Thoracic aorta (tissue), 2 donors: ENCODE data around the gene RAB20. TPM values are rescaled to one million over a fixed set of nuclear protein-coding genes. Genes with fewer than 3 reads are reported as not detected.

Experiments
- ATAC-seq: fragments of 150-250 bp; one replicate; pipeline ENCODE4 v1.8.0; 2017; ENCODE audit warnings: low read depth; ENCODE audit not compliant: insufficient number of reproducible peaks, low FRiP score
- DNase-seq: peaks from one replicate; pipeline ENCODE4 v3.0.0-alpha.2; 2020; ENCODE audit warnings: low spot score
- H3K27ac ChIP-seq, 2 donors: fragments of 200-600 bp; sonication (generic); 1 replicate in 1 of 2; 2 replicates in 1 of 2; pipeline ENCODE4 v1.5.1; 2016; ENCODE audit warnings: mild to moderate bottlenecking in 2 of 2, moderate library complexity in 2 of 2
- H3K27me3 ChIP-seq: fragments of 200-600 bp; sonication (generic); replicated peaks from 2 replicates; pipeline ENCODE4 v1.6.0; 2016; ENCODE audit warnings: mild to moderate bottlenecking; ENCODE audit not compliant: insufficient read depth
- H3K36me3 ChIP-seq: fragments of 200-600 bp; sonication (generic); one replicate; pipeline ENCODE4 v1.5.1; 2016
- H3K4me1 ChIP-seq, 2 donors: fragments of 200-600 bp; sonication (generic); 1 replicate in 1 of 2; 2 replicates in 1 of 2; pipeline versions ENCODE4 v1.5.1 to v1.6.0; 2016; ENCODE audit warnings: low read depth in 2 of 2, mild to moderate bottlenecking in 1 of 2; ENCODE audit not compliant: control insufficient read depth in 1 of 2
- H3K4me3 ChIP-seq: fragments of 200-600 bp; sonication (generic); 2 replicates; pipeline ENCODE4 v1.5.1; 2016; ENCODE audit warnings: mild to moderate bottlenecking
- H3K9me3 ChIP-seq: fragments of 200-600 bp; sonication (generic); 2 replicates; pipeline ENCODE4 v1.5.1; 2016
- total RNA-seq, 2 donors: library from RNA; depleted of rRNA; stranded (reverse); fragments of >200 nt; gene quantifications; one replicate each; pipeline versions ENCODE4 v1.1.0 to v1.2.3, GENCODE V29; 2016
- TF ChIP-seq, protein P1 (sequence below): fragments of 200-600 bp; sonication (generic); IDR thresholded peaks from one replicate; pipeline ENCODE4 v1.5.1; 2019; ENCODE audit warnings: antibody characterized with exemption

Gene RAB20
- total RNA-seq, 2 donors from 2014 or later = 22.6 to 34.5 TPM

DNA sequence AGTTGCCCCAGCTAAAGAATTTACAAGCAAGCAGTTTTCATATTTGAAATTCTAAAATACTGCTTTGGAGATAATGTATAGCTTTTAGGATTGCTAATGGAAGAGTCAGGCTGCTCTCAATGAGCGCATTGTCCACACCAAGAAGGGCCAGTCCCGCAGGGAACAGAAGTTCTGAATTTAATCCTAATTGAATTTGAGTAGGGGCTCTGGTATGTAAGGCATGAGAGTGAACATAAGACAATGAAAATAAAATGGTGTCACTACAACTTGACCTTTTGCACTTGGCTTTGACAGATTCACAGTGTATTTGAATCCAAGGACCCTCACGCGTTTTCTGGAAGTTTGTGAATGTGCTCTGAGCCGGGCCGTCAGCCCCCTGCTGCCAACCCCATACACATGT lies 32.6 kb downstream of the RAB20 start:
- Histone ChIP-seq H3K4me3 (no peak overlapping the region), H3K36me3 (no peaks in the 10 kb centered on the region), H3K27me3 (no peaks in the 10 kb centered on the region), H3K4me1 (peaks cover 34 to 60% of the 10 kb centered on the region in 2 donors), H3K27ac (peak overlapping the region; percentile 81 to 89), H3K9me3 (no peaks in the 10 kb centered on the region)
- ATAC-seq = no peak
- TF ChIP-seq, protein P1, sequence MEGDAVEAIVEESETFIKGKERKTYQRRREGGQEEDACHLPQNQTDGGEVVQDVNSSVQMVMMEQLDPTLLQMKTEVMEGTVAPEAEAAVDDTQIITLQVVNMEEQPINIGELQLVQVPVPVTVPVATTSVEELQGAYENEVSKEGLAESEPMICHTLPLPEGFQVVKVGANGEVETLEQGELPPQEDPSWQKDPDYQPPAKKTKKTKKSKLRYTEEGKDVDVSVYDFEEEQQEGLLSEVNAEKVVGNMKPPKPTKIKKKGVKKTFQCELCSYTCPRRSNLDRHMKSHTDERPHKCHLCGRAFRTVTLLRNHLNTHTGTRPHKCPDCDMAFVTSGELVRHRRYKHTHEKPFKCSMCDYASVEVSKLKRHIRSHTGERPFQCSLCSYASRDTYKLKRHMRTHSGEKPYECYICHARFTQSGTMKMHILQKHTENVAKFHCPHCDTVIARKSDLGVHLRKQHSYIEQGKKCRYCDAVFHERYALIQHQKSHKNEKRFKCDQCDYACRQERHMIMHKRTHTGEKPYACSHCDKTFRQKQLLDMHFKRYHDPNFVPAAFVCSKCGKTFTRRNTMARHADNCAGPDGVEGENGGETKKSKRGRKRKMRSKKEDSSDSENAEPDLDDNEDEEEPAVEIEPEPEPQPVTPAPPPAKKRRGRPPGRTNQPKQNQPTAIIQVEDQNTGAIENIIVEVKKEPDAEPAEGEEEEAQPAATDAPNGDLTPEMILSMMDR = no peak
- no peak for DNase-seq

- ATAC-seq = peak; percentile 33
- H3K27me3 ChIP-seq = no peaks in the 10 kb centered on the region
- peak overlapping the region; percentile 81 to 89 for H3K27ac ChIP-seq
- H3K36me3 ChIP-seq = no peaks in the 10 kb centered on the region
- H3K9me3 ChIP-seq = no peaks in the 10 kb centered on the region
- peaks cover 40 to 65% of the 10 kb centered on the region in 2 donors for H3K4me1 ChIP-seq
- no peak for DNase-seq
- TF ChIP-seq, protein P1 = no peak
- H3K4me3 ChIP-seq = peak overlapping the region; percentile 12
Observed at GRCh38 chr13:110528371-110528770, 33.2 kb downstream of the RAB20 start.

- Histone ChIP-seq H3K27me3 (no peaks in the 10 kb centered on the region), H3K36me3 (no peaks in the 10 kb centered on the region), H3K4me1 (peaks cover 63 to 93% of the 10 kb centered on the region in 2 donors), H3K9me3 (no peaks in the 10 kb centered on the region), H3K4me3 (no peak overlapping the region), H3K27ac (peak overlapping the region; percentile 3 to 89)
- no peak for ATAC-seq
- TF ChIP-seq, protein P1 = no peak
- DNase-seq = no peak
Observed at GRCh38 chr13:110525328-110526319, 35.9 kb downstream of the RAB20 start.

DNA sequence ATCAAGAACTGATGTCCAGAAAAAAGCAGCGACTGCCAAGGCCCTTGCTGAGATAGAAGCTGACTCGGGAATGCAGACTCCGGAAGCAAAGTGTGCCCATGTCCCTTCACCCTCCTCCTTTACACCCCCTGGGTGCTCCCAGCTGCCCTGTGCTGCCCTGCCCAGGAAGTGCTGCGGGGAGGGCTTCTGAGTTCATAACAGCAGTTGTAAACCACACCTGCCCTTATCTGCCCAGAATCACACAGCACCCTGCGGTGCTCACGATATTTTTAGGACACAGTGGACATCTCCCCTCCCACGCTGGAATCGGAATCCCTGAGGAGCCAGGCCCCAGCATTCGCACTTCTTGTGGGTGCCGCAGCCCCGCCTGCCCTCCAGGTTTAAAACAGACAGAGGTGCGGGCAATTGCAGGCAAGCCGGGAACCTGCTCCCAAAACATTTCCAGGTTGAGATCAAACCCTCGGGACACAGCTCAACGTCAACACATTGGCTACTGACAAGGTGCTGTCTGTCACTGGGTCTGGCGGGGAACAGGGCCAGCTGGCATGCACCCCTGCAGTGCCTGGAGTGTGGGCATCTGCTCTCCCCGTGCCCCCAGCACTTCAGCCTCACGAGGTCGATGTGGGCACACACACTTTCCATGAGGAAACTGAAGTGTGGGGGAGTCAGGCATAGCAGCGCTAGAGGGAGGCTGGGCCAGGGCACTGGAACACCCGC lies 36.8 kb downstream of the RAB20 start:
- no peak for ATAC-seq
- Histone ChIP-seq H3K9me3 (no peaks in the 10 kb centered on the region), H3K36me3 (no peaks in the 10 kb centered on the region), H3K27ac (peak overlapping the region; percentile 84 to 88), H3K27me3 (no peaks in the 10 kb centered on the region), H3K4me1 (peaks cover 68 to 100% of the 10 kb centered on the region in 2 donors), H3K4me3 (peak overlapping the region; percentile 0)
- DNase-seq = no peak
- TF ChIP-seq, protein P1 = no peak
